GM12864 (cell line): ENCODE data around the gene PF4V1.

Experiments
- DNase-seq: peaks from one replicate; pipeline ENCODE4 v3.0.0-alpha.2; 2011; ENCODE audit warnings: low read depth
- H3K4me3 ChIP-seq: 2 replicates; pipeline ENCODE4 v1.5.1; 2011; ENCODE audit warnings: mild to moderate bottlenecking, low read depth, low read length, control low read depth
- CTCF ChIP-seq: IDR thresholded peaks from 2 replicates; pipeline ENCODE4 v1.5.1; 2011; ENCODE audit warnings: low read depth, mild to moderate bottlenecking, moderate library complexity, low read length, control low read depth, inconsistent platforms; ENCODE audit errors: missing control alignments

The PF4V1 gene

GRCh38 chr4:73901031-73901430, 47.9 kb downstream of the PF4V1 start:
- no peak for TF ChIP-seq CTCF
- no peak for DNase-seq
- no peak overlapping the region for H3K4me3 ChIP-seq

GRCh38 chr4:73902038-73902637, 49.0 kb downstream of the PF4V1 start:
- no peak for DNase-seq
- no peak overlapping the region for H3K4me3 ChIP-seq
- TF ChIP-seq CTCF: no peak

GRCh38 chr4:73902817-73903547, 49.9 kb downstream of the PF4V1 start:
- TF ChIP-seq CTCF: no peak
- DNase-seq: no peak
- no peak overlapping the region for H3K4me3 ChIP-seq
